ENCODE measurements around the gene UNG. TPM values are rescaled to one million over a fixed set of nuclear protein-coding genes. Genes with fewer than 3 reads are reported as not detected.

UNG gene
- total and polyA plus RNA-seq, 12 donors: 14.2 to 37.3 (median 27.3) TPM

DNA sequence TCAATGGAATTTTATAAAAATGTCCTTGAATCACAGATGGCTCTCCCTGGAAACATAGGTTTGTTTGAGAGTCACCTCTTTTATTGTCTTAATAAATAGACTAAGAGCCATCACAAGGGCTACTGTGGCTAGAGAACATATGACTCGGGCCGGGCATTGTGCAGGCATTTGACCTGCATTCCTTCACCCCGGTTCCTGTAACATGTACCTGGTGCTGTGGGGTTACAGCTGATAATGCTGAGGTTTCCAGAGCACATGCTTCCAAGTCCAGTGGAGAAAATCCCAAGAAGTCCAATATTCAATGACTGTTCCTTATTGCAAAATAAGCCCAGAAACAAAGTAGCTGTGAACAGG lies 18.0 kb downstream of the UNG start:
- ATAC-seq: no peak
- Histone ChIP-seq H3K27me3 (no peaks in the 10 kb centered on the region), H3K9me3 (no peaks in the 10 kb centered on the region), H3K4me1 (peaks cover 15 to 97% (median 80%) of the 10 kb centered on the region in 9 donors), H3K27ac (peak overlapping the region; percentile 84 to 99 (median 91)), H3K36me3 (peaks cover 0 to 5% (median 0%) of the 10 kb centered on the region in 9 donors), H3K4me3 (peak overlapping the region in 1 of 10 donors; percentile 43)
- WGBS, 2 donors: 45 to 46% methylated on average over 3 of the region's 3 CpGs
- TF ChIP-seq, protein P1, sequence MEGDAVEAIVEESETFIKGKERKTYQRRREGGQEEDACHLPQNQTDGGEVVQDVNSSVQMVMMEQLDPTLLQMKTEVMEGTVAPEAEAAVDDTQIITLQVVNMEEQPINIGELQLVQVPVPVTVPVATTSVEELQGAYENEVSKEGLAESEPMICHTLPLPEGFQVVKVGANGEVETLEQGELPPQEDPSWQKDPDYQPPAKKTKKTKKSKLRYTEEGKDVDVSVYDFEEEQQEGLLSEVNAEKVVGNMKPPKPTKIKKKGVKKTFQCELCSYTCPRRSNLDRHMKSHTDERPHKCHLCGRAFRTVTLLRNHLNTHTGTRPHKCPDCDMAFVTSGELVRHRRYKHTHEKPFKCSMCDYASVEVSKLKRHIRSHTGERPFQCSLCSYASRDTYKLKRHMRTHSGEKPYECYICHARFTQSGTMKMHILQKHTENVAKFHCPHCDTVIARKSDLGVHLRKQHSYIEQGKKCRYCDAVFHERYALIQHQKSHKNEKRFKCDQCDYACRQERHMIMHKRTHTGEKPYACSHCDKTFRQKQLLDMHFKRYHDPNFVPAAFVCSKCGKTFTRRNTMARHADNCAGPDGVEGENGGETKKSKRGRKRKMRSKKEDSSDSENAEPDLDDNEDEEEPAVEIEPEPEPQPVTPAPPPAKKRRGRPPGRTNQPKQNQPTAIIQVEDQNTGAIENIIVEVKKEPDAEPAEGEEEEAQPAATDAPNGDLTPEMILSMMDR (IDR thresholded peaks at IDR 0.05): no peak
- no peak for DNase-seq
- intact Hi-C loops (cut with DNase I): loop anchor here in 6 of 10 donors (5.0 to 10.0 kb wide), 4 partner anchors 42 to 269 kb away; no protein-coding TSS in a partner anchor

DNA sequence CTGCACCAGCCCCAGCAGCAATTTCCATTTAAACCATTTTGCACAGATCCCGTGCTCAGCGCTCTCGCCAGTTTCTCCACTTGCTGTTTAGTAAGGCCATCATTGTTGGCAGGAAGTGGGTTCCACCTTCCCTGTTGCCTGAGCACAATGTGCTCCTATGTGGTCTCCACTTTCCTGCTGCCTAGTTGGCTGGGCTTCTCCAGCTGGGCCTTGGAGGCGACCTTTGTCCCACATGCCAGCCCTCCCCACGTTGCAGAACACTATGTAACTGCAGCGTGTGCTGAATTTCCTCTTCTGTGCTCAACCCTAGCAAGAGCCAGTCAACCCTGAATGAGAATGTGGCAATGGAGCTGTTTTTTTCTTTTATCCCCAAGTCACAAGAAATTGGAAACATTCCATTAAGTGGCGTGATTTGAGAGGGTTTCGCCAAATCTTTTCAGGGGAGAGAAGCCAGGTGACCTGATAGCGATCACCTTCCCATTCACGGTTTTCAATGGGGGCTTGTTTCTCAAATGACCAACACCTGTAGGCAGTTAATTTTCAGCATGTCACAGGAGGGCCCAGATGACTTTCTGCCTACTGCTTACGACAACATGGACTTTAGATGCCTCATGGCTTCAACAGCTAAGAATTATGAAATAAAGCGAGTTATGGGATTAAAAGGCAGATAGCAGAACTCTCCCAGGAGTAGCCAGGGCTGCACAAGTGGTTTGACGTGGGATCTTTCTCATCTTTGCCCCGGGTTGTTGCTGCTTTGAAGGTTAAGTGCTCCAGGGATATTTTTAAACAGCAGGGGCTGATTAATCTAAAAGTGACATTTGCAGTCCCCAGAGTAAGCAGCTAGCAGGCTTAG lies 18.6 kb downstream of the UNG start, which contains the start of gene ACACB:
Gene ACACB (plus strand): TSS at position 830 of the 853 bp plus-strand sequence. CDS start 22,819 bp downstream, outside the sequence.
- Histone ChIP-seq H3K27me3 (no peaks in the 10 kb centered on the region), H3K9me3 (no peaks in the 10 kb centered on the region), H3K4me3 (peak within 1 kb of the TSS; percentile 24 to 49 (median 43)), H3K27ac (peak within 1 kb of the TSS; percentile 84 to 99 (median 91)), H3K4me1 (peaks cover 15 to 98% (median 79%) of the 10 kb centered on the region in 9 donors), H3K36me3 (peaks cover 0 to 5% (median 0%) of the 10 kb centered on the region in 9 donors)
- ATAC-seq (peak; percentile 26 to 83 (median 68)), DNase-seq (peak; percentile 67 to 69)
- TF ChIP-seq, protein P1 (IDR thresholded peaks at IDR 0.05): no peak
- WGBS, 2 donors: 29 to 31% methylated on average over 14 of the region's 14 CpGs
- intact Hi-C loops (cut with DNase I): loop anchor here in 6 of 10 donors (2.0 to 10.0 kb wide), 6 partner anchors 15 to 269 kb away; no protein-coding TSS in a partner anchor

DNA sequence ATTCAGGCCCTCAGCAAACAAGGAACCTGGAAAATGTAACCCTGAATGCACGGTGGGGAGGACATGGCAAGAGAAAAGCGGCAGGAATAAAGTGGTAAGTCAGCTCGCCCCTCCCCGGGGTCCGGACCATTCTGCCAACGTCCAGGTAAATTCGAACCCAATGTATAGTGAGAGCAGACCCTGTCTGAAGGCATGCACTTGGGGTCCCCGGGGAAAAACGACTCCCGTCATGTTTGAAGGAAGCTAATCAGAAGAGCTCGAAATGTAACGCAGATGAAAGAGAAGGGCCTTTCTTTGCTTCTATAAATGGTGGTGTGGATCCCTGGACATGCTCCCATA lies 19.2 kb downstream of the UNG start:
- no peaks in the 10 kb centered on the region for H3K27me3 ChIP-seq
- H3K9me3 ChIP-seq: no peaks in the 10 kb centered on the region
- WGBS, 2 donors: 46 to 48% methylated on average over 12 of the region's 12 CpGs
- DNase-seq (no peak), ATAC-seq (no peak)
- H3K27ac ChIP-seq: peak overlapping the region; percentile 84 to 99 (median 91)
- H3K4me3 ChIP-seq: peak overlapping the region; percentile 24 to 49 (median 43)
- peaks cover 15 to 100% (median 79%) of the 10 kb centered on the region in 9 donors for H3K4me1 ChIP-seq
- H3K36me3 ChIP-seq: peaks cover 0 to 6% (median 0%) of the 10 kb centered on the region in 9 donors
- intact Hi-C loops (cut with DNase I): loop anchor here in 6 of 10 donors (2.0 to 10.0 kb wide), 6 partner anchors 14 to 268 kb away; no protein-coding TSS in a partner anchor
- TF ChIP-seq, protein P1 (IDR thresholded peaks at IDR 0.05): no peak

DNA sequence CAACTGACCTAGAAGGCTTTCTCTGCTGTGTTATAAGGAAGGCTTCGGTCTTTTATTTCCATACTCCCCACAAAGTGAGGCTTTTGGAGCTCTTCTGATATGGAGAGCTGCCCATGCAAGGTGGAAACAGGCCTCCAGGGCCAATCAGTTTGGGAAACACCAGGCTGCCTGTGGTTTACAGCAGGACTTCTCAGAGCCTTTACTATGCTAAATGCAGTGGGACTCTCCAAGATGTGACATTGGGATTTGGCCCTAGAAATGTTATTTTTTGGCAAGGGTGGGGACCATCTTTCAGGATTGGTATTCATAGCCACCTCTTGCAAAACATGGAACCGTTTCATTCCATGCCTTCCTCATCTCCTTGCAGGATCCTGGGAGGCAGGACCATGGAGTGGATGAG lies 22.7 kb downstream of the UNG start:
- H3K4me3 ChIP-seq: peak overlapping the region in 1 of 10 donors; percentile 24

More for the DNA sequence above, 22.7 kb downstream of the UNG start:
- DNase-seq (no peak), ATAC-seq (no peak)
- TF ChIP-seq, protein P1 (IDR thresholded peaks at IDR 0.05): no peak
- 51 to 54% methylated on average over 2 of the region's 2 CpGs for WGBS, 2 donors
- no peaks in the 10 kb centered on the region for H3K27me3 ChIP-seq
- peak overlapping the region in 9 of 10 donors; percentile 24 to 99 (median 90) for H3K27ac ChIP-seq
- H3K4me1 ChIP-seq: peaks cover 10 to 90% (median 59%) of the 10 kb centered on the region in 9 donors
- no peaks in the 10 kb centered on the region for H3K9me3 ChIP-seq
- intact Hi-C loops (cut with DNase I): no loop called here
- H3K36me3 ChIP-seq: peaks cover 0 to 8% (median 0%) of the 10 kb centered on the region in 9 donors
